Tibial nerve (tissue), 3 donors: ENCODE data around the gene CCDC85C.

Source experiments
- POLR2A ChIP-seq, 2 donors: fragments of 450-650 bp; IDR thresholded peaks; one replicate each; pipeline ENCODE4 v1.6.1; 2017; ENCODE audit warnings: antibody characterized with exemption in 2 of 2, mild to moderate bottlenecking in 2 of 2, moderate library complexity in 2 of 2
- TF ChIP-seq, protein P1 (sequence below), 5 experiments: fragments of 200-600 bp in 3 of 5; fragments of 450-650 bp in 2 of 5; sonication (generic) in 3 of 5; IDR thresholded peaks; one replicate each; pipeline ENCODE4 v1.5.1; 2016 to 2019; ENCODE audit warnings: antibody characterized with exemption in 5 of 5, mild to moderate bottlenecking in 3 of 5, moderate library complexity in 2 of 5

DNA sequence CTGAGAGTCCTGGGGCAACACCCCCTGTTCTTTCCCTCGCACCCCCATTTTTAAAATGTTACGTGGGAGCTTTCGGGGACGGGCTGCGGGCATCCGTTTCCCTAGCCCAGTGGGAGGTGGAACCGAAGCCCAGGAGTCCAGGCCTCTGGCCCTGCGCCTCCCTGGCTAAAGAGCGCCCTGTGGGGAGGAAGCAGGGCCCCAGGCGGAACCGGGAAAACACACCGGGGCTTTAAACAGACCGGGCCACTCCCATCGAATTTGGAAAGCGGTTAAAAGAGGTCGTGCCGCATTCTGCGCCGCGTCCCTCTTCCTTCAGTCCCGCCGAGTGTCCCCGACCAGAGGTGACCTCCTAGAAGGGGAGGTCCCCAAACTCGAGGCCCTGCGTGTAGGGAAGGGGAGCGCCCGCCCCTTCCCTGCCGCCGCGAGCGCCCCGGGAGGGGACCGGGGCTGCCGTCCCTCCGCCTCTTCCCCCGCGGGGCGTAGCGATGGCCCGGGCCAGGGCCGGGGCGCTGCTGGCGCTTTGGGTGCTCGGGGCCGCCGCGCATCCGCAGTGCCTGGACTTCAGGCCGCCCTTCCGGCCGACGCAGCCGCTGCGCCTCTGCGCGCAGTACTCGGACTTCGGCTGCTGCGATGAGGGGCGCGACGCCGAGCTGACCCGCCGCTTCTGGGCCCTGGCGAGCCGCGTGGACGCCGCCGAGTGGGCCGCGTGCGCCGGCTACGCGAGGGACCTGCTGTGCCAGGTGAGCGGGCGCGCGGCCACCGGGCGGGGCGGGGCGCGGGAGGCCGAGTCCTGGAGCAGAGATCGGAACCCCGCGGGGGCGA lies 40.9 kb upstream of the CCDC85C start, which contains the start of gene HHIPL1:
- TF ChIP-seq, protein P1, sequence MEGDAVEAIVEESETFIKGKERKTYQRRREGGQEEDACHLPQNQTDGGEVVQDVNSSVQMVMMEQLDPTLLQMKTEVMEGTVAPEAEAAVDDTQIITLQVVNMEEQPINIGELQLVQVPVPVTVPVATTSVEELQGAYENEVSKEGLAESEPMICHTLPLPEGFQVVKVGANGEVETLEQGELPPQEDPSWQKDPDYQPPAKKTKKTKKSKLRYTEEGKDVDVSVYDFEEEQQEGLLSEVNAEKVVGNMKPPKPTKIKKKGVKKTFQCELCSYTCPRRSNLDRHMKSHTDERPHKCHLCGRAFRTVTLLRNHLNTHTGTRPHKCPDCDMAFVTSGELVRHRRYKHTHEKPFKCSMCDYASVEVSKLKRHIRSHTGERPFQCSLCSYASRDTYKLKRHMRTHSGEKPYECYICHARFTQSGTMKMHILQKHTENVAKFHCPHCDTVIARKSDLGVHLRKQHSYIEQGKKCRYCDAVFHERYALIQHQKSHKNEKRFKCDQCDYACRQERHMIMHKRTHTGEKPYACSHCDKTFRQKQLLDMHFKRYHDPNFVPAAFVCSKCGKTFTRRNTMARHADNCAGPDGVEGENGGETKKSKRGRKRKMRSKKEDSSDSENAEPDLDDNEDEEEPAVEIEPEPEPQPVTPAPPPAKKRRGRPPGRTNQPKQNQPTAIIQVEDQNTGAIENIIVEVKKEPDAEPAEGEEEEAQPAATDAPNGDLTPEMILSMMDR (IDR thresholded peaks at IDR 0.05), result peak in 1 of 5 experiments; percentile 9
- no peak for TF ChIP-seq POLR2A (IDR thresholded peaks at IDR 0.05)
